ENCODE results near the gene NTSR2.

DNA sequence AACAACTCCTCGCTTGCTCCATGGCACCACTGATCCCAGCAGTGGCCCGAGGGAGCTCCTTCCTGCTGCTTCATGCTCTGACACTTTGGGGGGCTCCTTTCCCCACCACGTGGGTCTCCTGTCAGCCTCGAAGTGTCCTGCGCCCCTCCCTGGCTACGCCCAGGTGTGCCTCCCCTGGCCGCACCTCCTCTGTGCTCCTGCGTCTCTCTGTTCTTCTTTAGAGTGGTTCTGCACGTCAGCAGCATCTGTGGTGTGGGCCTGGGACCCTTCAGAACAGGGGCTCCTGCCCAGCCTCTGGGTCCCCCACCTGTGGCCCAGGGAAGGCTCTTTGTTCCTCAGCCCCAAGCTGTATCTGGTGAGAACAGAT lies 26.7 kb upstream of the NTSR2 start:
- TF ChIP-seq, protein P1, sequence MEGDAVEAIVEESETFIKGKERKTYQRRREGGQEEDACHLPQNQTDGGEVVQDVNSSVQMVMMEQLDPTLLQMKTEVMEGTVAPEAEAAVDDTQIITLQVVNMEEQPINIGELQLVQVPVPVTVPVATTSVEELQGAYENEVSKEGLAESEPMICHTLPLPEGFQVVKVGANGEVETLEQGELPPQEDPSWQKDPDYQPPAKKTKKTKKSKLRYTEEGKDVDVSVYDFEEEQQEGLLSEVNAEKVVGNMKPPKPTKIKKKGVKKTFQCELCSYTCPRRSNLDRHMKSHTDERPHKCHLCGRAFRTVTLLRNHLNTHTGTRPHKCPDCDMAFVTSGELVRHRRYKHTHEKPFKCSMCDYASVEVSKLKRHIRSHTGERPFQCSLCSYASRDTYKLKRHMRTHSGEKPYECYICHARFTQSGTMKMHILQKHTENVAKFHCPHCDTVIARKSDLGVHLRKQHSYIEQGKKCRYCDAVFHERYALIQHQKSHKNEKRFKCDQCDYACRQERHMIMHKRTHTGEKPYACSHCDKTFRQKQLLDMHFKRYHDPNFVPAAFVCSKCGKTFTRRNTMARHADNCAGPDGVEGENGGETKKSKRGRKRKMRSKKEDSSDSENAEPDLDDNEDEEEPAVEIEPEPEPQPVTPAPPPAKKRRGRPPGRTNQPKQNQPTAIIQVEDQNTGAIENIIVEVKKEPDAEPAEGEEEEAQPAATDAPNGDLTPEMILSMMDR (IDR thresholded peaks at IDR 0.05) = no peak
- TF ChIP-seq EZH2phosphoT487 (IDR thresholded peaks at IDR 0.05) (no peak), EZH2 (IDR thresholded peaks at IDR 0.05) (no peak)

All from neural progenitor cell (in vitro differentiated cells).